ENCODE data around the gene TMEM33. TPM values are rescaled to one million over a fixed set of nuclear protein-coding genes. Genes with fewer than 3 reads are reported as not detected.

The TMEM33 gene
- total RNA-seq, 1 experiment from 2014 or later, result 82.4 TPM

- H2AFZ ChIP-seq (ENCODE audit: low read depth, low read length, poor library complexity, severe bottlenecking), result no peak overlapping the region
- H4K20me1 ChIP-seq (ENCODE audit: insufficient read depth), result no peaks in the 10 kb centered on the region
- no peaks in the 10 kb centered on the region for H3K36me3 ChIP-seq (ENCODE audit: control insufficient read depth in 1 of 2, insufficient read depth in 2 of 2, low read length in 2 of 2)
- H3K9me2 ChIP-seq (ENCODE audit: insufficient read depth), result no peaks in the 10 kb centered on the region
- H3K9ac ChIP-seq (ENCODE audit: low read length), result no peak overlapping the region
- no peaks in the 10 kb centered on the region for H3K79me2 ChIP-seq (ENCODE audit: insufficient read depth, low read length)
- TF ChIP-seq CTCF (IDR thresholded peaks at IDR 0.05 in 2 of 3, conservative IDR thresholded peaks at IDR 0.05 in 1 of 3; ENCODE audit: borderline replicate concordance in 1 of 3, insufficient read depth in 1 of 3, low read depth in 2 of 3, low read length in 2 of 3), result no peak
- no peak for TF ChIP-seq ELF1 (IDR thresholded peaks at IDR 0.05; ENCODE audit: borderline replicate concordance, low read depth)
- TF ChIP-seq SRF (IDR thresholded peaks at IDR 0.05; ENCODE audit: low read depth), result no peak
- no peak for TF ChIP-seq SIN3A (IDR thresholded peaks at IDR 0.05; ENCODE audit: low read depth)
- no peaks in the 10 kb centered on the region for H3K9me3 ChIP-seq (ENCODE audit: control insufficient read depth in 1 of 2, insufficient read depth in 1 of 2, low read depth in 1 of 2, low read length in 2 of 2)
- no peak for ATAC-seq
- no peaks in the 10 kb centered on the region for H3K27me3 ChIP-seq (ENCODE audit: insufficient read depth, low read length)
- DNase-seq (ENCODE audit: low read depth, low spot score), result no peak
- CTCF ChIA-PET, result interaction anchor here (1.2 to 2.0 kb wide), 3 partner anchors 190 to 228 kb away, joined by 3 to 13 read pairs (median 4); no protein-coding TSS in a partner anchor
- H3K4me1 ChIP-seq (ENCODE audit: control insufficient read depth in 1 of 2, insufficient read depth in 2 of 2, low read length in 2 of 2), result no peaks in the 10 kb centered on the region; a peak in 1 of 4 replicates
- H3K4me2 ChIP-seq (ENCODE audit: low read length), result no peak overlapping the region
- H3K27ac ChIP-seq (ENCODE audit: low read depth, low read length), result no peak overlapping the region
- BruUV-seq (replicated peaks), result no TSS peak
- RAD21 ChIA-PET (ENCODE audit: low non-redundant PET in 1 of 2, low total read pairs in 2 of 2, uncharacterized antibody in 2 of 2, unreplicated experiment in 2 of 2), result no interaction called here
- intact Hi-C loops (cut with micrococcal nuclease), result loop anchor here (2.0 kb wide), 1 partner anchor 609 kb away; no protein-coding TSS in a partner anchor
- POLR2A ChIA-PET, result no interaction called here
- no peak overlapping the region for H3K4me3 ChIP-seq (replicated peaks in 1 of 2; ENCODE audit: low read depth in 1 of 2, low read length in 2 of 2)
These were observed 45.9 kb upstream of the TMEM33 start for GRCh38 chr4:41889317-41889716.

- Histone ChIP-seq H3K4me2 (ENCODE audit: low read length) (no peak overlapping the region), H2AFZ (ENCODE audit: low read depth, low read length, poor library complexity, severe bottlenecking) (no peak overlapping the region)
- POLR2A ChIA-PET, result no interaction called here
- TF ChIP-seq SP1 (IDR thresholded peaks at IDR 0.05; ENCODE audit: low read depth) (no peak), FOSL1 (IDR thresholded peaks at IDR 0.05; ENCODE audit: low read depth) (no peak), ZFX (IDR thresholded peaks at IDR 0.05) (no peak), TCF7L2 (IDR thresholded peaks at IDR 0.05; ENCODE audit: borderline replicate concordance, extremely low read depth, insufficient read depth, insufficient read length) (no peak), ATF3 (IDR thresholded peaks at IDR 0.05) (no peak), EZH2 (IDR thresholded peaks at IDR 0.05) (no peak), EGR1 (IDR thresholded peaks at IDR 0.05; ENCODE audit: low read depth) (no peak), CBX3 (IDR thresholded peaks at IDR 0.05; ENCODE audit: low read depth) (no peak), RAD21 (IDR thresholded peaks at IDR 0.05; ENCODE audit: low read depth) (no peak), REST (IDR thresholded peaks at IDR 0.05; ENCODE audit: low read depth) (no peak), ELF1 (IDR thresholded peaks at IDR 0.05; ENCODE audit: borderline replicate concordance, low read depth) (no peak)
These were observed 45.1 kb upstream of the TMEM33 start for GRCh38 chr4:41890085-41890484.

More at GRCh38 chr4:41890085-41890484, 45.1 kb upstream of the TMEM33 start:
- no peaks in the 10 kb centered on the region; a peak in 1 of 4 replicates for H3K4me1 ChIP-seq (ENCODE audit: control insufficient read depth in 1 of 2, insufficient read depth in 2 of 2, low read length in 2 of 2)
- no peaks in the 10 kb centered on the region for H3K27me3 ChIP-seq (ENCODE audit: insufficient read depth, low read length)
- ChIA-PET CTCF (interaction anchor here (1.0 to 1.1 kb wide), 2 partner anchors 191 to 632 kb away, joined by 3 read pairs; no protein-coding TSS in a partner anchor), RAD21 (ENCODE audit: low non-redundant PET in 1 of 2, low total read pairs in 2 of 2, uncharacterized antibody in 2 of 2, unreplicated experiment in 2 of 2) (no interaction called here)
- H3K79me2 ChIP-seq (ENCODE audit: insufficient read depth, low read length), result no peaks in the 10 kb centered on the region
- no peaks in the 10 kb centered on the region for H3K9me3 ChIP-seq (ENCODE audit: control insufficient read depth in 1 of 2, insufficient read depth in 1 of 2, low read depth in 1 of 2, low read length in 2 of 2)
- intact Hi-C loops (cut with micrococcal nuclease), result no loop called here
- no peak overlapping the region for H3K27ac ChIP-seq (ENCODE audit: low read depth, low read length)
- no peak overlapping the region for H3K9ac ChIP-seq (ENCODE audit: low read length)
- ATAC-seq (no peak), DNase-seq (ENCODE audit: low read depth, low spot score) (no peak)
- H4K20me1 ChIP-seq (ENCODE audit: insufficient read depth), result no peaks in the 10 kb centered on the region
- no peaks in the 10 kb centered on the region for H3K36me3 ChIP-seq (ENCODE audit: control insufficient read depth in 1 of 2, insufficient read depth in 2 of 2, low read length in 2 of 2)
- no peaks in the 10 kb centered on the region for H3K9me2 ChIP-seq (ENCODE audit: insufficient read depth)
- H3K4me3 ChIP-seq (replicated peaks in 1 of 2; ENCODE audit: low read depth in 1 of 2, low read length in 2 of 2), result no peak overlapping the region
- BruUV-seq (replicated peaks), result no TSS peak

All from HCT116 (cell line).